ENCODE data around the gene RAB18. TPM values are rescaled to one million over a fixed set of nuclear protein-coding genes. Genes with fewer than 3 reads are reported as not detected.

The RAB18 gene
- total RNA-seq, 1 experiment from 2014 or later: 75.9 TPM

GRCh38 chr10:27537166-27537565, 33.1 kb downstream of the RAB18 start:
- Mint-ChIP-seq H3K4me3 (ENCODE audit: low read depth, unreplicated experiment) (no peak overlapping the region), H3K27ac (ENCODE audit: unreplicated experiment) (no peak overlapping the region), H3K36me3 (ENCODE audit: insufficient read depth, unreplicated experiment) (no peaks in the 10 kb centered on the region), H3K4me1 (ENCODE audit: low read depth, unreplicated experiment) (no peaks in the 10 kb centered on the region), H3K27me3 (ENCODE audit: unreplicated experiment) (no peaks in the 10 kb centered on the region), H3K9me3 (ENCODE audit: low read depth, unreplicated experiment) (no peaks in the 10 kb centered on the region)
- intact Hi-C loops (cut with micrococcal nuclease; ENCODE audit: unreplicated experiment): no loop called here
- no peak for DNase-seq
- no TSS peak for BruUV-seq (replicated peaks)
- CTCF ChIA-PET: no interaction called here
- no peak for TF ChIP-seq CTCF (IDR thresholded peaks at IDR 0.05; ENCODE audit: unreplicated experiment)

GRCh38 chr10:27537787-27538186, 33.7 kb downstream of the RAB18 start:
- intact Hi-C loops (cut with micrococcal nuclease; ENCODE audit: unreplicated experiment): no loop called here
- no peak for DNase-seq
- Mint-ChIP-seq H3K36me3 (ENCODE audit: insufficient read depth, unreplicated experiment) (peaks cover 3% of the 10 kb centered on the region), H3K27ac (ENCODE audit: unreplicated experiment) (no peak overlapping the region), H3K9me3 (ENCODE audit: low read depth, unreplicated experiment) (no peaks in the 10 kb centered on the region), H3K4me3 (ENCODE audit: low read depth, unreplicated experiment) (no peak overlapping the region), H3K4me1 (ENCODE audit: low read depth, unreplicated experiment) (no peaks in the 10 kb centered on the region), H3K27me3 (ENCODE audit: unreplicated experiment) (no peaks in the 10 kb centered on the region)
- no peak for TF ChIP-seq CTCF (IDR thresholded peaks at IDR 0.05; ENCODE audit: unreplicated experiment)
- CTCF ChIA-PET: no interaction called here
- TSS peak; percentile 55 for BruUV-seq (replicated peaks)

- no peaks in the 10 kb centered on the region for H3K27me3 Mint-ChIP-seq (ENCODE audit: unreplicated experiment)
- no peaks in the 10 kb centered on the region for H3K9me3 Mint-ChIP-seq (ENCODE audit: low read depth, unreplicated experiment)
- intact Hi-C loops (cut with micrococcal nuclease; ENCODE audit: unreplicated experiment): no loop called here
- no peaks in the 10 kb centered on the region for H3K4me1 Mint-ChIP-seq (ENCODE audit: low read depth, unreplicated experiment)
- CTCF ChIA-PET: no interaction called here
- no TSS peak for BruUV-seq (replicated peaks)
- H3K27ac Mint-ChIP-seq (ENCODE audit: unreplicated experiment): no peak overlapping the region
- peaks cover 8% of the 10 kb centered on the region for H3K36me3 Mint-ChIP-seq (ENCODE audit: insufficient read depth, unreplicated experiment)
- TF ChIP-seq CTCF (IDR thresholded peaks at IDR 0.05; ENCODE audit: unreplicated experiment): no peak
- H3K4me3 Mint-ChIP-seq (ENCODE audit: low read depth, unreplicated experiment): no peak overlapping the region
- DNase-seq: no peak
These were observed 36.6 kb downstream of the RAB18 start for GRCh38 chr10:27540672-27541071.

GRCh38 chr10:27541796-27542729, 38.0 kb downstream of the RAB18 start:
- intact Hi-C loops (cut with micrococcal nuclease; ENCODE audit: unreplicated experiment): no loop called here
- Mint-ChIP-seq H3K4me3 (ENCODE audit: low read depth, unreplicated experiment) (no peak overlapping the region), H3K27me3 (ENCODE audit: unreplicated experiment) (no peaks in the 10 kb centered on the region), H3K4me1 (ENCODE audit: low read depth, unreplicated experiment) (no peaks in the 10 kb centered on the region), H3K9me3 (ENCODE audit: low read depth, unreplicated experiment) (no peaks in the 10 kb centered on the region), H3K27ac (ENCODE audit: unreplicated experiment) (no peak overlapping the region), H3K36me3 (ENCODE audit: insufficient read depth, unreplicated experiment) (peaks cover 8% of the 10 kb centered on the region)
- no peak for TF ChIP-seq CTCF (IDR thresholded peaks at IDR 0.05; ENCODE audit: unreplicated experiment)
- no TSS peak for BruUV-seq (replicated peaks)
- DNase-seq: no peak
- CTCF ChIA-PET: interaction anchor here (0.7 kb wide), 1 partner anchor 603 kb away, joined by 3 read pairs; no protein-coding TSS in a partner anchor

Data from Calu3 (cell line).